SK-N-SH (cell line): ENCODE results near the gene ULK3. TPM values are rescaled to one million over a fixed set of nuclear protein-coding genes. Genes with fewer than 3 reads are reported as not detected.

ENCODE experiments used
- CTCF ChIA-PET: fragments of 300-600, 350-600 bp; formaldehyde crosslinking; extraction: SDS; loops from one replicate; lab custom pipeline; 2021; lab: Yijun Ruan, JAX
- POLR2A ChIA-PET: fragments of 350-600 bp; sonication (Branson Sonifier 250); formaldehyde crosslinking; extraction: SDS; loops from one replicate; lab custom pipeline; 2020; ENCODE audit warnings: antibody characterized with exemption, inconsistent platforms; lab: Yijun Ruan, JAX
- DNase-seq: peaks from one replicate; pipeline ENCODE4 v3.0.0; 2012
- H2AFZ ChIP-seq: fragments of 200-600 bp; sonication (generic); 2 replicates; pipeline ENCODE4 v1.8.1; 2016; ENCODE audit warnings: antibody characterized with exemption, mild to moderate bottlenecking, low read depth
- H3F3A ChIP-seq: fragments of 200-600 bp; sonication (generic); replicated peaks from 2 replicates; pipeline ENCODE3; 2016; ENCODE audit warnings: antibody characterized with exemption, mild to moderate bottlenecking; ENCODE audit not compliant: insufficient read depth
- H3K27ac ChIP-seq, 2 experiments: fragments of 200-500 bp in 1 of 2; fragments of 200-600 bp in 1 of 2; sonication (Bioruptor generic) in 1 of 2; sonication (generic), shearing (Covaris generic) in 1 of 2; 2 replicates each; pipeline versions ENCODE4 v1.5.1 to v1.6.1; 2014 to 2016; ENCODE audit warnings: low read depth in 2 of 2, inconsistent platforms in 1 of 2, low read length in 1 of 2, mild to moderate bottlenecking in 1 of 2, mixed read lengths in 1 of 2
- H3K27me3 ChIP-seq: fragments of 200-600 bp; sonication (generic), shearing (Covaris generic); 2 replicates; pipeline ENCODE4 v1.6.1; 2016; ENCODE audit warnings: mixed run types; ENCODE audit not compliant: insufficient read depth
- H3K36me3 ChIP-seq, 2 experiments: fragments of 200-500 bp in 1 of 2; fragments of 200-600 bp in 1 of 2; sonication (Bioruptor generic) in 1 of 2; sonication (generic) in 1 of 2; replicated peaks in 1 of 2; 2 replicates each; pipeline versions ENCODE3 to v1.5.1; 2014 to 2016; ENCODE audit warnings: low read length in 1 of 2, mild to moderate bottlenecking in 1 of 2; ENCODE audit not compliant: insufficient read depth in 2 of 2, control insufficient read depth in 1 of 2
- H3K4me1 ChIP-seq, 2 experiments: fragments of 200-500 bp in 1 of 2; fragments of 200-600 bp in 1 of 2; sonication (Bioruptor generic) in 1 of 2; sonication (generic), shearing (Covaris generic) in 1 of 2; 2 replicates each; pipeline versions ENCODE4 v1.5.1 to v1.6.1; 2014 to 2016; ENCODE audit warnings: low read depth in 1 of 2, low read length in 1 of 2, mixed run types in 1 of 2; ENCODE audit not compliant: insufficient read depth in 2 of 2, control insufficient read depth in 1 of 2
- H3K4me2 ChIP-seq: fragments of 200-600 bp; sonication (generic), shearing (Covaris generic); 2 replicates; pipeline ENCODE4 v1.6.1; 2017; ENCODE audit warnings: mixed run types
- H3K4me3 ChIP-seq, 2 experiments: fragments of 200-500 bp in 1 of 2; fragments of 200-600 bp in 1 of 2; sonication (Bioruptor generic) in 1 of 2; sonication (generic), shearing (Covaris generic) in 1 of 2; 2 replicates each; pipeline versions ENCODE4 v1.5.1 to v1.8.1; 2014 to 2016; ENCODE audit warnings: low read depth in 2 of 2, inconsistent platforms in 1 of 2, low read length in 1 of 2, mild to moderate bottlenecking in 1 of 2, mixed read lengths in 1 of 2, moderate library complexity in 1 of 2
- H3K79me2 ChIP-seq: fragments of 200-600 bp; sonication (generic); 2 replicates; pipeline ENCODE4 v1.8.1; 2017; ENCODE audit warnings: mild to moderate bottlenecking; ENCODE audit not compliant: insufficient read depth
- H3K9ac ChIP-seq: fragments of 200-600 bp; sonication (generic); 2 replicates; pipeline ENCODE4 v1.6.1; 2017; ENCODE audit warnings: mixed run types
- H3K9me2 ChIP-seq: fragments of 200-600 bp; sonication (generic); 2 replicates; pipeline ENCODE4 v1.6.1; 2017; ENCODE audit warnings: mixed run types
- H3K9me3 ChIP-seq: fragments of 200-600 bp; sonication (generic); 2 replicates; pipeline ENCODE4 v1.6.1; 2017; ENCODE audit warnings: mixed run types, mild to moderate bottlenecking, moderate library complexity
- H4K20me1 ChIP-seq: fragments of 200-600 bp; sonication (generic); 2 replicates; pipeline ENCODE4 v1.6.1; 2017; ENCODE audit warnings: mild to moderate bottlenecking, mixed run types; ENCODE audit not compliant: insufficient read depth
- CHD2 ChIP-seq: fragments of 150-350 bp; IDR thresholded peaks from 2 replicates; pipeline ENCODE4 v1.6.1; 2018; ENCODE audit warnings: low read length; ENCODE audit not compliant: partially characterized antibody
- EP300 ChIP-seq, 2 experiments: IDR thresholded peaks; 2 replicates each; pipeline versions ENCODE4 v1.4.0 to v1.6.1; 2012; ENCODE audit warnings: borderline replicate concordance in 1 of 2, low read depth in 1 of 2, low read length in 1 of 2
- FOXJ3 ChIP-seq: sonication (generic); formaldehyde crosslinking; IDR thresholded peaks from 2 replicates; pipeline ENCODE4 v1.5.1; 2020; ENCODE audit warnings: mild to moderate bottlenecking, missing genetic modification reagents
- FOXM1 ChIP-seq: IDR thresholded peaks from 2 replicates; pipeline ENCODE4 v1.4.0; 2012; ENCODE audit warnings: low read depth, mild to moderate bottlenecking
- GABPA ChIP-seq: IDR thresholded peaks from 2 replicates; pipeline ENCODE4 v1.4.0; 2012; ENCODE audit warnings: low read depth, mild to moderate bottlenecking
- GATA2 ChIP-seq: sonication (generic); formaldehyde crosslinking; IDR thresholded peaks from 2 replicates; pipeline ENCODE4 v1.5.0; 2020; ENCODE audit warnings: mild to moderate bottlenecking, missing genetic modification reagents
- JUND ChIP-seq: IDR thresholded peaks from 2 replicates; pipeline ENCODE4 v1.4.0; 2012
- MEF2A ChIP-seq: IDR thresholded peaks from 2 replicates; pipeline ENCODE4 v1.4.0; 2012; ENCODE audit warnings: low read depth, borderline replicate concordance
- MXI1 ChIP-seq: IDR thresholded peaks from 2 replicates; pipeline ENCODE4 v1.6.1; 2012; ENCODE audit warnings: mild to moderate bottlenecking, low read depth, low read length, improper control_type of control experiment
- NRF1 ChIP-seq: IDR thresholded peaks from 2 replicates; pipeline ENCODE4 v1.6.1; 2012; ENCODE audit warnings: low read depth, mild to moderate bottlenecking, low read length
- POLR2AphosphoS5 ChIP-seq: IDR thresholded peaks from 2 replicates; pipeline ENCODE4 v1.6.1; 2012; ENCODE audit warnings: low read depth, low read length
- RAD21 ChIP-seq: IDR thresholded peaks from 2 replicates; pipeline ENCODE4 v1.6.1; 2012; ENCODE audit warnings: mild to moderate bottlenecking, low read length
- RFX5 ChIP-seq: IDR thresholded peaks from 2 replicates; pipeline ENCODE4 v1.6.1; 2012; ENCODE audit warnings: mild to moderate bottlenecking, improper control_type of control experiment, low read length
- RXRA ChIP-seq: IDR thresholded peaks from 2 replicates; pipeline ENCODE4 v1.4.0; 2012; ENCODE audit warnings: low read depth, mild to moderate bottlenecking, borderline replicate concordance
- SIN3A ChIP-seq: IDR thresholded peaks from 2 replicates; pipeline ENCODE4 v1.6.1; 2012; ENCODE audit warnings: low read depth, mild to moderate bottlenecking, low read length, moderate library complexity, borderline replicate concordance
- SMC3 ChIP-seq: IDR thresholded peaks from 2 replicates; pipeline ENCODE4 v1.6.1; 2012; ENCODE audit warnings: low read depth, low read length, improper control_type of control experiment
- TAF1 ChIP-seq: IDR thresholded peaks from 2 replicates; pipeline ENCODE4 v1.6.1; 2012; ENCODE audit warnings: low read depth, mild to moderate bottlenecking, low read length, moderate library complexity, borderline replicate concordance
- YY1 ChIP-seq: IDR thresholded peaks from 2 replicates; pipeline ENCODE4 v1.4.0; 2012; ENCODE audit warnings: low read depth, mild to moderate bottlenecking
- WGBS: methylation state at CpG from one replicate; pipeline ENCODE4 v1.1.6; 2017; ENCODE audit warnings: low lambda C conversion rate; 5-methylcytosine and 5-hydroxymethylcytosine counted together
- polyA plus RNA-seq, 3 experiments: library from polyadenylated mRNA; depleted of rRNA; stranded (reverse); fragments of >200 nt; gene quantifications; 2 replicates each; pipeline ENCODE4 v1.2.3, GENCODE V29; 2012
- TF ChIP-seq, protein P1 (sequence below): IDR thresholded peaks from 2 replicates; pipeline ENCODE4; 2012
- TF ChIP-seq, protein P2 (sequence below): IDR thresholded peaks from 2 replicates; pipeline ENCODE4 v1.6.1; 2012; ENCODE audit warnings: mild to moderate bottlenecking, low read depth, low read length, moderate library complexity
- TF ChIP-seq, protein P3 (sequence below): IDR thresholded peaks from 2 replicates; pipeline ENCODE4 v1.4.0; 2012; ENCODE audit warnings: low read depth
- TF ChIP-seq, protein P4 (sequence below): fragments of 200-600 bp; sonication (generic); IDR thresholded peaks from 2 replicates; pipeline ENCODE4 v1.6.1; 2017; ENCODE audit warnings: antibody characterized with exemption, mild to moderate bottlenecking, moderate library complexity

Gene ULK3
- polyA plus RNA-seq, 1 of the 3 experiments (the other 2 are of a cell fraction), result 41.3 TPM

DNA sequence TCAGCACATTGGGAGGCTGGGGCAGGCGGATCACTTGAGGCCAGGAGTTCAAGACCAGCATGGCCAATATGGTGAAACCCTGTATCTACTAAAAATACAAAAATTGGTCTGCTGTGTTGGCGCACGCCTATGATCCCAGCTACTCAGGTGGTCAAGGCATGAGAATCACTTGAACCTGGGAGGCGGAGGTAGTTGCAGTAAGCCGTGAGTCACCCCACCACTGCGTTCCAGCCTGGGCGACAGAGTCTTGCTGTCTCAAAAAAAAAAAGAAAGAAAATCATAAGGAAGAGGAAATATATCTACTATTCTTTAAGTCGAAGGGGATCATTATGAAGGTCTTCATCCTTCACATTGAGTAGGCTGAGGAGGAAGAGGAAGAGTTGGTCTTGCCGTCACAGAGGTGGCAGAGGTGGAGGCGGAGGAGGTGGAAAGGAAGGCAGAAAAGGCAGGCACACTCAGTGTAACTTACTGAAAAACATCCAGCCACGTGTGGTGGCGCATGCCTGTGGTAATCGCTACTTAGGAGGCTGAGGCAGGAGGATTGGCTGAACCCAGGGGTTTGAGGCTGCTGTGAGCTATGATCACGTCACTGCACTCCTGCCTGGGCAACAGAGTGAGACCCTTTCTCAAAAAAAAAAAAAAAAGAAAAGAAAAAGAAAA lies 46.9 kb downstream of the ULK3 start:
- H3K36me3 ChIP-seq, result peaks cover 0 to 26% of the 10 kb centered on the region in 2 experiments

DNA sequence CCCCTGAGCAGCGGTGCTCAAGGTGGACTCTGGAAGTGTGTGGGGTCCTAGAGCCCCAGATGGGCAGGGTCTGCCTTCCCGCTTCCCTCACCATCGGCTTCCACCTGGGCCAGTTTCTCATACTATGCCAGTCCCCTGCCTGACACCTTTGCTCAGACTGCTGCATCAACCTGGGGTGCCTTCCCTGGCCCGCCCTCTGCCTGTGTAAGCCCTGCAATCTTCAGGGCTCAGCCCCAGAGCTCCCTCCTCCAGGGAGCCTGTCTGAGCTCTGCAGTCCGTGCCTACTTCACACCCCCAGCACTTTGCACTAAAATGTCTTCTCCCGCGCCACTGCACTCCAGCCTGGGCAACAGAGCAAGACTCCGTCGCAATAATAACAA lies 48.0 kb downstream of the ULK3 start:
- peaks cover 83% of the 10 kb centered on the region for H4K20me1 ChIP-seq
- H3K4me1 ChIP-seq, result peaks cover 8 to 27% of the 10 kb centered on the region in 2 experiments
- 100% methylated on average over 6 of the region's 9 CpGs for WGBS
- ChIA-PET POLR2A (no interaction called here), CTCF (interaction anchor here (1.3 to 4.6 kb wide), 3 partner anchors 12 to 110 kb away, joined by 3 to 50 read pairs (median 40); partner anchors contain the start of gene CSK)
- no peaks in the 10 kb centered on the region for H3K9me3 ChIP-seq
- H3K27ac ChIP-seq, result no peak overlapping the region
- no peak overlapping the region for H2AFZ ChIP-seq
- H3K27me3 ChIP-seq, result no peaks in the 10 kb centered on the region
- H3K4me2 ChIP-seq, result no peak overlapping the region
- H3K36me3 ChIP-seq, result peaks cover 0 to 17% of the 10 kb centered on the region in 2 experiments
- peaks cover 71% of the 10 kb centered on the region for H3K79me2 ChIP-seq
- H3F3A ChIP-seq, result peaks cover 14% of the 10 kb centered on the region
- H3K9me2 ChIP-seq, result no peaks in the 10 kb centered on the region
- H3K4me3 ChIP-seq, result no peak overlapping the region
- H3K9ac ChIP-seq, result no peak overlapping the region
- DNase-seq, result no peak
- no peak for TF ChIP-seq POLR2AphosphoS5
- no peak for TF ChIP-seq GABPA
- no peak for TF ChIP-seq TAF1
- no peak for TF ChIP-seq FOXJ3 (CRISPR knock-in tag)
- no peak for TF ChIP-seq NRF1
- TF ChIP-seq, protein P1, sequence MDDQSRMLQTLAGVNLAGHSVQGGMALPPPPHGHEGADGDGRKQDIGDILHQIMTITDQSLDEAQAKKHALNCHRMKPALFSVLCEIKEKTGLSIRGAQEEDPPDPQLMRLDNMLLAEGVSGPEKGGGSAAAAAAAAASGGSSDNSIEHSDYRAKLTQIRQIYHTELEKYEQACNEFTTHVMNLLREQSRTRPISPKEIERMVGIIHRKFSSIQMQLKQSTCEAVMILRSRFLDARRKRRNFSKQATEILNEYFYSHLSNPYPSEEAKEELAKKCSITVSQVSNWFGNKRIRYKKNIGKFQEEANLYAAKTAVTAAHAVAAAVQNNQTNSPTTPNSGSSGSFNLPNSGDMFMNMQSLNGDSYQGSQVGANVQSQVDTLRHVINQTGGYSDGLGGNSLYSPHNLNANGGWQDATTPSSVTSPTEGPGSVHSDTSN, result no peak
- TF ChIP-seq, protein P2, sequence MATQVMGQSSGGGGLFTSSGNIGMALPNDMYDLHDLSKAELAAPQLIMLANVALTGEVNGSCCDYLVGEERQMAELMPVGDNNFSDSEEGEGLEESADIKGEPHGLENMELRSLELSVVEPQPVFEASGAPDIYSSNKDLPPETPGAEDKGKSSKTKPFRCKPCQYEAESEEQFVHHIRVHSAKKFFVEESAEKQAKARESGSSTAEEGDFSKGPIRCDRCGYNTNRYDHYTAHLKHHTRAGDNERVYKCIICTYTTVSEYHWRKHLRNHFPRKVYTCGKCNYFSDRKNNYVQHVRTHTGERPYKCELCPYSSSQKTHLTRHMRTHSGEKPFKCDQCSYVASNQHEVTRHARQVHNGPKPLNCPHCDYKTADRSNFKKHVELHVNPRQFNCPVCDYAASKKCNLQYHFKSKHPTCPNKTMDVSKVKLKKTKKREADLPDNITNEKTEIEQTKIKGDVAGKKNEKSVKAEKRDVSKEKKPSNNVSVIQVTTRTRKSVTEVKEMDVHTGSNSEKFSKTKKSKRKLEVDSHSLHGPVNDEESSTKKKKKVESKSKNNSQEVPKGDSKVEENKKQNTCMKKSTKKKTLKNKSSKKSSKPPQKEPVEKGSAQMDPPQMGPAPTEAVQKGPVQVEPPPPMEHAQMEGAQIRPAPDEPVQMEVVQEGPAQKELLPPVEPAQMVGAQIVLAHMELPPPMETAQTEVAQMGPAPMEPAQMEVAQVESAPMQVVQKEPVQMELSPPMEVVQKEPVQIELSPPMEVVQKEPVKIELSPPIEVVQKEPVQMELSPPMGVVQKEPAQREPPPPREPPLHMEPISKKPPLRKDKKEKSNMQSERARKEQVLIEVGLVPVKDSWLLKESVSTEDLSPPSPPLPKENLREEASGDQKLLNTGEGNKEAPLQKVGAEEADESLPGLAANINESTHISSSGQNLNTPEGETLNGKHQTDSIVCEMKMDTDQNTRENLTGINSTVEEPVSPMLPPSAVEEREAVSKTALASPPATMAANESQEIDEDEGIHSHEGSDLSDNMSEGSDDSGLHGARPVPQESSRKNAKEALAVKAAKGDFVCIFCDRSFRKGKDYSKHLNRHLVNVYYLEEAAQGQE, result no peak
- TF ChIP-seq, protein P3, sequence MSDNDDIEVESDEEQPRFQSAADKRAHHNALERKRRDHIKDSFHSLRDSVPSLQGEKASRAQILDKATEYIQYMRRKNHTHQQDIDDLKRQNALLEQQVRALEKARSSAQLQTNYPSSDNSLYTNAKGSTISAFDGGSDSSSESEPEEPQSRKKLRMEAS, result no peak
- TF ChIP-seq SIN3A, result no peak
- no peak for TF ChIP-seq JUND
- no peak for TF ChIP-seq RXRA
- TF ChIP-seq CHD2, result no peak

More for the DNA sequence above, 46.9 kb downstream of the ULK3 start:
- Histone ChIP-seq H3K9me2 (no peaks in the 10 kb centered on the region), H3K4me3 (no peak overlapping the region), H3K27me3 (no peaks in the 10 kb centered on the region), H3K79me2 (peaks cover 60% of the 10 kb centered on the region), H2AFZ (no peak overlapping the region), H3K4me1 (peaks cover 0 to 19% of the 10 kb centered on the region in 2 experiments; a peak in 2 of 4 replicates), H3K9ac (no peak overlapping the region), H3K9me3 (no peaks in the 10 kb centered on the region), H3K27ac (no peak overlapping the region), H4K20me1 (peaks cover 77% of the 10 kb centered on the region), H3K4me2 (no peak overlapping the region), H3F3A (peaks cover 2% of the 10 kb centered on the region)
- ChIA-PET CTCF (interaction anchor here (1.8 to 4.6 kb wide), 5 partner anchors 8 to 27 kb away, joined by 5 to 40 read pairs (median 14); partner anchors contain the start of gene CSK), POLR2A (no interaction called here)
- WGBS, result 97% methylated on average over 14 of the region's 14 CpGs
- TF ChIP-seq FOXM1, result no peak
- no peak for TF ChIP-seq TAF1
- no peak for TF ChIP-seq RAD21
- TF ChIP-seq GABPA, result no peak
- TF ChIP-seq MEF2A, result no peak
- no peak for TF ChIP-seq SMC3
- no peak for TF ChIP-seq YY1
- TF ChIP-seq RFX5, result no peak
- no peak for TF ChIP-seq MXI1
- TF ChIP-seq EP300 (IDR thresholded peaks at IDR 0.05; ENCODE audit: borderline replicate concordance in 1 of 2, low read depth in 1 of 2, low read length in 1 of 2), result no peak
- TF ChIP-seq, protein P3, result no peak
- TF ChIP-seq, protein P4, sequence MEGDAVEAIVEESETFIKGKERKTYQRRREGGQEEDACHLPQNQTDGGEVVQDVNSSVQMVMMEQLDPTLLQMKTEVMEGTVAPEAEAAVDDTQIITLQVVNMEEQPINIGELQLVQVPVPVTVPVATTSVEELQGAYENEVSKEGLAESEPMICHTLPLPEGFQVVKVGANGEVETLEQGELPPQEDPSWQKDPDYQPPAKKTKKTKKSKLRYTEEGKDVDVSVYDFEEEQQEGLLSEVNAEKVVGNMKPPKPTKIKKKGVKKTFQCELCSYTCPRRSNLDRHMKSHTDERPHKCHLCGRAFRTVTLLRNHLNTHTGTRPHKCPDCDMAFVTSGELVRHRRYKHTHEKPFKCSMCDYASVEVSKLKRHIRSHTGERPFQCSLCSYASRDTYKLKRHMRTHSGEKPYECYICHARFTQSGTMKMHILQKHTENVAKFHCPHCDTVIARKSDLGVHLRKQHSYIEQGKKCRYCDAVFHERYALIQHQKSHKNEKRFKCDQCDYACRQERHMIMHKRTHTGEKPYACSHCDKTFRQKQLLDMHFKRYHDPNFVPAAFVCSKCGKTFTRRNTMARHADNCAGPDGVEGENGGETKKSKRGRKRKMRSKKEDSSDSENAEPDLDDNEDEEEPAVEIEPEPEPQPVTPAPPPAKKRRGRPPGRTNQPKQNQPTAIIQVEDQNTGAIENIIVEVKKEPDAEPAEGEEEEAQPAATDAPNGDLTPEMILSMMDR, result no peak
- TF ChIP-seq GATA2 (CRISPR knock-in tag), result no peak
- no peak for TF ChIP-seq NRF1
- no peak for DNase-seq
